Neural cell (in vitro differentiated cells): ENCODE data around the gene PLA2G5. TPM values are rescaled to one million over a fixed set of nuclear protein-coding genes. Genes with fewer than 3 reads are reported as not detected.

ENCODE experiments used
- H2AFZ ChIP-seq: fragments of 200-600, 300-800 bp; sonication (generic), shearing (Covaris generic); 2 replicates; pipeline ENCODE4 v1.6.0; 2014; ENCODE audit warnings: low read depth, mild to moderate bottlenecking, antibody characterized with exemption, low read length, moderate library complexity
- H3F3A ChIP-seq: fragments of 200-600 bp; shearing (Covaris generic); 2 replicates; pipeline ENCODE4 v1.6.1; 2016; ENCODE audit warnings: mild to moderate bottlenecking, moderate library complexity, mixed read lengths, antibody characterized with exemption, low read length; ENCODE audit not compliant: insufficient read depth, poor library complexity, severe bottlenecking
- H3K27ac ChIP-seq: fragments of 200-600, 300-800 bp; sonication (generic), shearing (Covaris generic); 2 replicates; pipeline ENCODE4 v1.5.1; 2014; ENCODE audit warnings: mild to moderate bottlenecking, low read length, moderate library complexity
- H3K27me3 ChIP-seq: fragments of 300-800, 200-600 bp; sonication (generic), shearing (Covaris generic); 2 replicates; pipeline ENCODE4 v1.6.0; 2014; ENCODE audit warnings: mild to moderate bottlenecking, low read depth, low read length, moderate library complexity; ENCODE audit not compliant: insufficient read depth
- H3K36me3 ChIP-seq: fragments of 300-800, 200-600 bp; sonication (generic), shearing (Covaris generic); 2 replicates; pipeline ENCODE4 v1.5.1; 2014; ENCODE audit warnings: mild to moderate bottlenecking, antibody characterized with exemption, low read length, moderate library complexity; ENCODE audit not compliant: insufficient read depth
- H3K4me2 ChIP-seq: fragments of 300-800, 200-600 bp; sonication (generic), shearing (Covaris generic); 2 replicates; pipeline ENCODE4 v1.6.0; 2014; ENCODE audit warnings: mild to moderate bottlenecking, low read length
- H3K4me3 ChIP-seq: fragments of 300-800, 200-600 bp; sonication (generic), shearing (Covaris generic); 2 replicates; pipeline ENCODE4 v1.5.1; 2014; ENCODE audit warnings: mild to moderate bottlenecking, low read length, moderate library complexity
- H3K79me2 ChIP-seq: fragments of 200-600 bp; shearing (Covaris generic); replicated peaks from 2 replicates; pipeline ENCODE4 v1.6.0; 2014; ENCODE audit warnings: mild to moderate bottlenecking, low read length, moderate library complexity; ENCODE audit not compliant: insufficient read depth
- H3K9ac ChIP-seq: fragments of 300-800, 200-600 bp; sonication (generic), shearing (Covaris generic); 2 replicates; pipeline ENCODE4 v1.6.1; 2016; ENCODE audit warnings: mild to moderate bottlenecking, low read length, mixed read lengths
- H3K9me2 ChIP-seq: fragments of 200-600 bp; shearing (Covaris generic); 2 replicates; pipeline ENCODE4 v1.6.1; 2016; ENCODE audit warnings: mild to moderate bottlenecking, low read length, mixed read lengths; ENCODE audit not compliant: insufficient read depth
- H3K9me3 ChIP-seq: fragments of 200-600, 300-800 bp; sonication (generic), shearing (Covaris generic); 2 replicates; pipeline ENCODE4 v1.6.1; 2016; ENCODE audit warnings: mild to moderate bottlenecking, mixed run types, low read length, moderate library complexity, mixed read lengths
- H4K20me1 ChIP-seq: fragments of 200-600 bp; shearing (Covaris generic); 2 replicates; pipeline ENCODE4 v1.6.1; 2016; ENCODE audit warnings: mild to moderate bottlenecking, mixed run types; ENCODE audit not compliant: insufficient read depth
- EP300 ChIP-seq: fragments of 450-650 bp; conservative IDR thresholded peaks from 2 replicates; pipeline ENCODE4 v1.6.1; 2014; ENCODE audit warnings: antibody characterized with exemption, mild to moderate bottlenecking, moderate library complexity; ENCODE audit not compliant: poor library complexity, severe bottlenecking
- EZH2 ChIP-seq: fragments of 200-600, 300-800 bp; shearing (Covaris generic), sonication (generic); IDR thresholded peaks from 2 replicates; pipeline ENCODE4 v1.6.1; 2014; ENCODE audit warnings: antibody characterized with exemption, low read length, borderline replicate concordance, mild to moderate bottlenecking; ENCODE audit not compliant: insufficient read depth, poor library complexity, severe bottlenecking
- MXI1 ChIP-seq: fragments of 450-650 bp; conservative IDR thresholded peaks from 2 replicates; pipeline ENCODE4 v1.6.1; 2014; ENCODE audit warnings: antibody characterized with exemption, mild to moderate bottlenecking; ENCODE audit not compliant: poor library complexity, severe bottlenecking
- POLR2AphosphoS5 ChIP-seq: IDR thresholded peaks from 2 replicates; pipeline ENCODE4 v1.6.1; 2012
- RAD21 ChIP-seq: fragments of 450-650 bp; conservative IDR thresholded peaks from 2 replicates; pipeline ENCODE4 v1.6.1; 2014; ENCODE audit warnings: antibody characterized with exemption, mild to moderate bottlenecking, moderate library complexity
- SMC3 ChIP-seq: fragments of 450-650 bp; conservative IDR thresholded peaks from 2 replicates; pipeline ENCODE4 v1.6.1; 2014; ENCODE audit warnings: antibody characterized with exemption, mild to moderate bottlenecking, moderate library complexity; ENCODE audit not compliant: poor library complexity
- TAF1 ChIP-seq: IDR thresholded peaks from 2 replicates; pipeline ENCODE4 v1.6.1; 2012; ENCODE audit warnings: low read depth
- polyA plus RNA-seq: library from polyadenylated mRNA; depleted of rRNA; stranded (reverse); fragments of >200 nt; gene quantifications from 2 replicates; pipeline ENCODE4 v1.2.3, GENCODE V29; 2014
- TF ChIP-seq, protein P1 (sequence below): fragments of 450-650 bp; IDR thresholded peaks from 2 replicates; pipeline ENCODE4 v1.5.1; 2014; ENCODE audit warnings: antibody characterized with exemption, mild to moderate bottlenecking, moderate library complexity; ENCODE audit not compliant: poor library complexity, severe bottlenecking
- TF ChIP-seq, protein P2 (sequence below): IDR thresholded peaks from 2 replicates; pipeline ENCODE4 v1.6.1; 2012; ENCODE audit warnings: borderline replicate concordance

Gene PLA2G5
- polyA plus RNA-seq, 1 donor from 2014 or later = not detected

DNA sequence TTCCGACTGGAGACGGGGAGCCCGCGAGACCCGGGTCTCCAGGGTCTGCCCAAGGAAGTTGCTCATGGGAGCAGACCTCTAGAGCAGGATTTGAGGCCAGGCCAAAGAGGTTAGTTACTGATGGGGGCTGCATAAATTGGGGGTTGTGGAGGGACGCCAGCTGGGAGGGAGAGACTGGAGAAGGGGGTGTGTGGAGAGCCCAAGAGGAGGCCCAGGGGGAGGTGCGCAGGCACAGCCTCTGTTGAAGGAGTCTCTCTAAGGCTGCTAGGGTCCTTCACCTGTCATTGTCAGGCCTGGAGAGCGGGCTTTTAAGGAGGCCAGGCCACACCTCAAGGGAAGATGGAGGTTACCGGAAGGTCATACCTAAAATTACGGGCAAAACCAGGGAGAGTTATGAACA is 363 bp downstream of the PLA2G5 start:
- Histone ChIP-seq H3K27ac (no peak overlapping the region), H3K9me3 (no peaks in the 10 kb centered on the region), H3K4me3 (no peak overlapping the region)

DNA sequence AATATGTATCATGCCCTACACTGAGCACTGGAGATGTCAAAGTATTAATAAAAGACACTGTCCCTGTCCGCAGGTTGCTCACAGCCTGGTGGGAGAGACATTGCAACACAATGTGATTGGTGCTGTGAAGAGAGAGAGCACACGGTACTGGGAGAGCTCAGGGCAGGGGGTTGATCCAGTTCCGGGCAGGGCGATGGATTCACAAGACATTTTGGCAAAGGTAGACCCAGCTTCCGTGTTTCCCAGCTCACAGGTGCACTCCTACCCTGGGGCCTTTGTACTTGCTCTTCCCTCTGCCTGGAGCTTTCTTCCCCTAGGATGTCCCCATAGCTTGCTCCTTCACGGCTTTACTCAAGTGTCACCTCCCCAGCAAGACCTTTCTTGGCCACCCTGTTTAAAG is 1.4 kb downstream of the PLA2G5 start:
- no peak overlapping the region for H2AFZ ChIP-seq
- no peaks in the 10 kb centered on the region for H3K9me2 ChIP-seq
- no peaks in the 10 kb centered on the region for H3F3A ChIP-seq
- H3K4me2 ChIP-seq = no peak overlapping the region
- no peaks in the 10 kb centered on the region for H3K27me3 ChIP-seq
- no peaks in the 10 kb centered on the region for H3K79me2 ChIP-seq
- H4K20me1 ChIP-seq = no peaks in the 10 kb centered on the region
- H3K9ac ChIP-seq = no peak overlapping the region
- no peaks in the 10 kb centered on the region for H3K9me3 ChIP-seq
- no peak overlapping the region for H3K27ac ChIP-seq
- no peak overlapping the region for H3K4me3 ChIP-seq
- H3K36me3 ChIP-seq = no peaks in the 10 kb centered on the region
- TF ChIP-seq, protein P1, sequence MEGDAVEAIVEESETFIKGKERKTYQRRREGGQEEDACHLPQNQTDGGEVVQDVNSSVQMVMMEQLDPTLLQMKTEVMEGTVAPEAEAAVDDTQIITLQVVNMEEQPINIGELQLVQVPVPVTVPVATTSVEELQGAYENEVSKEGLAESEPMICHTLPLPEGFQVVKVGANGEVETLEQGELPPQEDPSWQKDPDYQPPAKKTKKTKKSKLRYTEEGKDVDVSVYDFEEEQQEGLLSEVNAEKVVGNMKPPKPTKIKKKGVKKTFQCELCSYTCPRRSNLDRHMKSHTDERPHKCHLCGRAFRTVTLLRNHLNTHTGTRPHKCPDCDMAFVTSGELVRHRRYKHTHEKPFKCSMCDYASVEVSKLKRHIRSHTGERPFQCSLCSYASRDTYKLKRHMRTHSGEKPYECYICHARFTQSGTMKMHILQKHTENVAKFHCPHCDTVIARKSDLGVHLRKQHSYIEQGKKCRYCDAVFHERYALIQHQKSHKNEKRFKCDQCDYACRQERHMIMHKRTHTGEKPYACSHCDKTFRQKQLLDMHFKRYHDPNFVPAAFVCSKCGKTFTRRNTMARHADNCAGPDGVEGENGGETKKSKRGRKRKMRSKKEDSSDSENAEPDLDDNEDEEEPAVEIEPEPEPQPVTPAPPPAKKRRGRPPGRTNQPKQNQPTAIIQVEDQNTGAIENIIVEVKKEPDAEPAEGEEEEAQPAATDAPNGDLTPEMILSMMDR = no peak
- TF ChIP-seq EP300 (no peak), MXI1 (no peak), EZH2 (no peak), RAD21 (no peak), SMC3 (no peak)
- TF ChIP-seq, protein P2, sequence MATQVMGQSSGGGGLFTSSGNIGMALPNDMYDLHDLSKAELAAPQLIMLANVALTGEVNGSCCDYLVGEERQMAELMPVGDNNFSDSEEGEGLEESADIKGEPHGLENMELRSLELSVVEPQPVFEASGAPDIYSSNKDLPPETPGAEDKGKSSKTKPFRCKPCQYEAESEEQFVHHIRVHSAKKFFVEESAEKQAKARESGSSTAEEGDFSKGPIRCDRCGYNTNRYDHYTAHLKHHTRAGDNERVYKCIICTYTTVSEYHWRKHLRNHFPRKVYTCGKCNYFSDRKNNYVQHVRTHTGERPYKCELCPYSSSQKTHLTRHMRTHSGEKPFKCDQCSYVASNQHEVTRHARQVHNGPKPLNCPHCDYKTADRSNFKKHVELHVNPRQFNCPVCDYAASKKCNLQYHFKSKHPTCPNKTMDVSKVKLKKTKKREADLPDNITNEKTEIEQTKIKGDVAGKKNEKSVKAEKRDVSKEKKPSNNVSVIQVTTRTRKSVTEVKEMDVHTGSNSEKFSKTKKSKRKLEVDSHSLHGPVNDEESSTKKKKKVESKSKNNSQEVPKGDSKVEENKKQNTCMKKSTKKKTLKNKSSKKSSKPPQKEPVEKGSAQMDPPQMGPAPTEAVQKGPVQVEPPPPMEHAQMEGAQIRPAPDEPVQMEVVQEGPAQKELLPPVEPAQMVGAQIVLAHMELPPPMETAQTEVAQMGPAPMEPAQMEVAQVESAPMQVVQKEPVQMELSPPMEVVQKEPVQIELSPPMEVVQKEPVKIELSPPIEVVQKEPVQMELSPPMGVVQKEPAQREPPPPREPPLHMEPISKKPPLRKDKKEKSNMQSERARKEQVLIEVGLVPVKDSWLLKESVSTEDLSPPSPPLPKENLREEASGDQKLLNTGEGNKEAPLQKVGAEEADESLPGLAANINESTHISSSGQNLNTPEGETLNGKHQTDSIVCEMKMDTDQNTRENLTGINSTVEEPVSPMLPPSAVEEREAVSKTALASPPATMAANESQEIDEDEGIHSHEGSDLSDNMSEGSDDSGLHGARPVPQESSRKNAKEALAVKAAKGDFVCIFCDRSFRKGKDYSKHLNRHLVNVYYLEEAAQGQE = no peak

More for the DNA sequence above, 363 bp downstream of the PLA2G5 start:
- Histone ChIP-seq H3K9me2 (no peaks in the 10 kb centered on the region), H3F3A (no peaks in the 10 kb centered on the region), H3K27me3 (no peaks in the 10 kb centered on the region), H3K4me2 (no peak overlapping the region), H2AFZ (no peak overlapping the region), H3K79me2 (no peaks in the 10 kb centered on the region), H3K9ac (no peak overlapping the region), H4K20me1 (no peaks in the 10 kb centered on the region), H3K36me3 (no peaks in the 10 kb centered on the region)
- TF ChIP-seq, protein P1 = no peak
- no peak for TF ChIP-seq RAD21
- no peak for TF ChIP-seq EP300
- no peak for TF ChIP-seq POLR2AphosphoS5
- no peak for TF ChIP-seq MXI1
- no peak for TF ChIP-seq EZH2
- TF ChIP-seq TAF1 = no peak
- TF ChIP-seq SMC3 = no peak
- TF ChIP-seq, protein P2 = no peak
